Measurements from ENCODE around the gene SASH1.

The SASH1 gene

DNA sequence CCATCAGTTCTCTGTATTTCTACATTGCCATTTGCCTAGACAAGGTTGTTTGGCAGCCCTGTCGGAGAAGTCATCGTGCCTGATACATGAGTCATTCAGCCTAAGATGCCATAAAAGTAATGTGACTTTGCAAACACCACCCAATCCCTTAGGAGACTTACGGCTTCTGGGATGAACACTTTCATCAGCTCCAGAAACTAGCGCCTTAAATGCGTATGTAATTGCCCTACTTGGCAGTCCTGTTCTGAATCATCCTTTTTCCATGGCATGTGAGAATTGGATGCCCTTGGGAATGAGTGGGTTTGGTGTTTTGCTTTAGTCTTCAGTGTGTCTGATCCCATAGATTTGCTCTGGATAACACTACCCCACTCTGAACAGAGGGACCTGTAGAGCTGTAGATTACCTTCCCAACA is 158.5 kb downstream of the SASH1 start:
- Histone ChIP-seq H3K27me3 (ENCODE audit: insufficient read depth, low read length) (no peaks in the 10 kb centered on the region), H3K4me3 (ENCODE audit: low read length) (no peak overlapping the region), H3K4me1 (ENCODE audit: insufficient read depth, low read length) (no peaks in the 10 kb centered on the region), H3K9ac (ENCODE audit: low read depth, low read length) (no peak overlapping the region), H3K27ac (ENCODE audit: low read depth, low read length) (no peak overlapping the region), H3K36me3 (ENCODE audit: insufficient read depth, low read length) (no peaks in the 10 kb centered on the region), H3K9me3 (ENCODE audit: insufficient read depth, low read depth, low read length) (no peaks in the 10 kb centered on the region)
- 94% methylated on average over 5 of the region's 5 CpGs for WGBS

DNA sequence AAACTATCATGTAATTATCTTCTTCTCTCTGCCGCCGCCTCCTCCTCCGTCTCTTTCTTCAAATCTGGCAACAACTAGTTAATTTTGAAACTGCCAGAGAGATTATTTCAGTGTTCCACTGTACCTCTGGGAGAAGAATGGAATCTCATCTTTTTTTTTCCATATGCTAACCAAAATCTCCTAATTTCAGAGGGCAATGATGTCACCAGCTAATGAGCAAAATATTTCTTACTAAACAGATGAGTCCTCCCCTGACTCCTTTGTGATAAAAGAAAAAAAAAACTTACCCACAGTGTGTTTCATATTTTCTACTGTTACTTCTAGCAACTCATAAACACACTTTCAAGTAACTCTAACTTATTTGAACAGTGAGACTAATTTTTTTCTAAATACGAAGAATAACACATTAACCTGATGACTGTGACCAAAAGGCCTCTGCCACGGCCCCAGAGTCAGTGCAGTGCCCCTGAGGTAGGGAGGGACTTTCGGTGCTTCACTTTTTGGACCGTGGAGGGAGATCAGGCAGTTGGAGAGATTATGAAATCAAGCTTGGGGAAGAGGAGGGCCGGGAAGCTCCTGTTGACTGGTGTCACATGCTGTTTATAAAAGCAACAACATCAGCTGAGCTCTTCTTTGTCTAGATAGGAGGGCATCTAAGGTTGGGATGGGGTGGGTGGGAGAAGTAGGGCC is 159.6 kb downstream of the SASH1 start:
- H3K4me1 ChIP-seq (ENCODE audit: insufficient read depth, low read length), result no peaks in the 10 kb centered on the region
- H3K27me3 ChIP-seq (ENCODE audit: insufficient read depth, low read length), result no peaks in the 10 kb centered on the region
- H3K4me3 ChIP-seq (ENCODE audit: low read length), result no peak overlapping the region
- no peaks in the 10 kb centered on the region for H3K36me3 ChIP-seq (ENCODE audit: insufficient read depth, low read length)
- H3K27ac ChIP-seq (ENCODE audit: low read depth, low read length), result no peak overlapping the region
- WGBS, result 93% methylated on average over 8 of the region's 8 CpGs
- H3K9ac ChIP-seq (ENCODE audit: low read depth, low read length), result no peak overlapping the region
- H3K9me3 ChIP-seq (ENCODE audit: insufficient read depth, low read depth, low read length), result no peaks in the 10 kb centered on the region

DNA sequence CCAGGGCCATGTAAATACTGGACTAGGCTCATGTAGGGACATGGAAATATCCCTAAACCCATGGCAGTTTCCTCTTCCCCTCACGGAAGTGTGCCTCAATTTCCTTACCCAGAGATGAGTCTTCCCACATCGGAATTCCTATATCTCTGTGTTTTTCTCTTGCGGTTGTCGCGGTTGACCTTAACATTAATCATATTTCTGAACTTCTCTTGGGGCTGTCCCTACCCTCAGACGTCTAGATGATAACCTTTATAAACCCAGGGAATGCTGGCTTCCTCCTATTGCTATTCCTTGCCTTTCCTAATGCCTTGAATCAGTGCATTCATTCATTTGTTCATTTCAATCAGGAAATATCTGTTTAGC is 160.1 kb downstream of the SASH1 start:
- H3K36me3 ChIP-seq (ENCODE audit: insufficient read depth, low read length), result no peaks in the 10 kb centered on the region
- H3K27me3 ChIP-seq (ENCODE audit: insufficient read depth, low read length), result no peaks in the 10 kb centered on the region
- H3K27ac ChIP-seq (ENCODE audit: low read depth, low read length), result no peak overlapping the region
- H3K9ac ChIP-seq (ENCODE audit: low read depth, low read length), result no peak overlapping the region
- H3K4me3 ChIP-seq (ENCODE audit: low read length), result no peak overlapping the region
- WGBS, result 84% methylated on average over 6 of the region's 6 CpGs
- H3K4me1 ChIP-seq (ENCODE audit: insufficient read depth, low read length), result peaks cover 3% of the 10 kb centered on the region
- H3K9me3 ChIP-seq (ENCODE audit: insufficient read depth, low read depth, low read length), result no peaks in the 10 kb centered on the region

DNA sequence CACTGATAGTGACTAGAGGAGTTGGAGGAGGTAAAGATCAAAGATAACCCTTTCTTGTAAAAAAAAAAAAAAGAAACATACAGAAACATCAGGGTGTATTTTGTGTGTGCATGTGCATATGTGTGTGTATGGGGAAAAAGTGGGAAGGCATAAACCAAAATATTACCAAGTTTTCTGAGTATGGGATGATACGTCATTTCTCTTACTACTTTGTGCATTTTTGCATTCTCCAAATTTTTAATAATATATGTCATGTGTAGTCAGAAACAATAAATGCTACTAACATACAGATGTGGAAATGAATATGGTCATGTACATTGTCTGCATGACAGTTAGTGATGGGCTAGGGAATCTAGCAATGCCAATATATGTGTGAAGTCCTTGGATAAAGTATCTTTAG is 161.1 kb downstream of the SASH1 start:
- Histone ChIP-seq H3K9me3 (ENCODE audit: insufficient read depth, low read depth, low read length) (no peaks in the 10 kb centered on the region), H3K4me1 (ENCODE audit: insufficient read depth, low read length) (peaks cover 12% of the 10 kb centered on the region), H3K9ac (ENCODE audit: low read depth, low read length) (no peak overlapping the region), H3K4me3 (ENCODE audit: low read length) (no peak overlapping the region), H3K27me3 (ENCODE audit: insufficient read depth, low read length) (no peaks in the 10 kb centered on the region), H3K36me3 (ENCODE audit: insufficient read depth, low read length) (no peaks in the 10 kb centered on the region), H3K27ac (ENCODE audit: low read depth, low read length) (no peak overlapping the region)
- no CpG with 5 or more reads among the region's 1 CpG for WGBS

DNA sequence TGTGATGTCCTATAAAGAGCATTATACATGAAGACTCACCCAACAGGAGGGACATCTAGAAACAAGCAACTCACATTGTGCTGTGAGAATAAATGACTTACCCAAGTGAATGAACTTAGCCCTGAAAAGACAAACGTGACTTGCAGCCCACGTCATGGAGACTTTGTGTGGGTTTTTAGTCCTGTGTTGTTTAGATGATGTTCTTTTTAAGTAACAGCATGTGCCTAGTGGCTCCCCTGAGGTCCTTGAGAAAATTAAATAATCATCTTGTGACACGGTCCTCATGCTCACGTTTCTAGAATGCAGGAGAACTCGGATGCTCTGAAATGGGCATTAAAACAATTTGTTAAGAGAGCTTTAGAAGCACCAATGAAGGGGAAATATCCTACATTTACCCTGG is 165.1 kb downstream of the SASH1 start:
- H3K9me3 ChIP-seq (ENCODE audit: insufficient read depth, low read depth, low read length), result no peaks in the 10 kb centered on the region
- H3K27me3 ChIP-seq (ENCODE audit: insufficient read depth, low read length), result no peaks in the 10 kb centered on the region
- H3K36me3 ChIP-seq (ENCODE audit: insufficient read depth, low read length), result no peaks in the 10 kb centered on the region
- peaks cover 27% of the 10 kb centered on the region for H3K4me1 ChIP-seq (ENCODE audit: insufficient read depth, low read length)
- no peak overlapping the region for H3K4me3 ChIP-seq (ENCODE audit: low read length)
- 86% methylated on average over 5 of the region's 5 CpGs for WGBS
- H3K9ac ChIP-seq (ENCODE audit: low read depth, low read length), result no peak overlapping the region
- H3K27ac ChIP-seq (ENCODE audit: low read depth, low read length), result peak overlapping the region; percentile 12

DNA sequence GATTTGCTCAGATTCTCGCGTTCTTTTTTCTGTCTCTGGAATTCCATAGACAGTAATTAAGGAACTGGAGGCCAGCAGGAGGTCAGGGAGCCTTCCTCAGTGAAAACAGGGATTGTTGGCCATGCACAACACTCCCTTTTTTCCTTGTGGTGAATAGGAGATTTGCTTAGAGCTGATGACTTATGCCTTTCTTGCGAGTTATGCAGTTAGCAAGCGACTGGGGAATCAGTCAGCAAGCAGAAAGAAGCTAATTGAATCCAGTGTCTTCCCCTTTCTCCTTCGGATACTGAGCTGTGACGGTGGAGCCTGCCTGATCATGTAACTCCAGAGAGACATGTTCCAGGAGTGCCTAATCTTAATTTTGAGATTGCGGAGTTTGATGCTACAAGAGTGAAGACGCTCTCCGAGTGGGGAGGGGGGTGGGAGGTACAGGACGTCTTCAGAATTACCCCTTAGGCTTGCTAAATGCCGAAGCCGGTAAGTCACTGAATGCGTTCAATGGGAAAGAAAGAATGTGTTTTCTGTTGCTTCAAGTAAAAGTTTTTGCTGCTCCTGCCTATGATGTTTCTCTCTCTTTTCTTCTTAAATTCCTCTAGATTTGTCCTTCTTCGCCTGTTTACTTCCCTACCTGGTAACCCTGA is 165.9 kb downstream of the SASH1 start:
- H3K4me3 ChIP-seq (ENCODE audit: low read length), result peak overlapping the region; percentile 45
- H3K36me3 ChIP-seq (ENCODE audit: insufficient read depth, low read length), result no peaks in the 10 kb centered on the region
- no peaks in the 10 kb centered on the region for H3K27me3 ChIP-seq (ENCODE audit: insufficient read depth, low read length)
- 37% methylated on average over 14 of the region's 14 CpGs for WGBS
- H3K4me1 ChIP-seq (ENCODE audit: insufficient read depth, low read length), result peaks cover 31% of the 10 kb centered on the region
- peak overlapping the region; percentile 12 for H3K27ac ChIP-seq (ENCODE audit: low read depth, low read length)
- no peaks in the 10 kb centered on the region for H3K9me3 ChIP-seq (ENCODE audit: insufficient read depth, low read depth, low read length)
- peak overlapping the region; percentile 62; the same call in 1 of the 2 replicates for H3K9ac ChIP-seq (ENCODE audit: low read depth, low read length)

DNA sequence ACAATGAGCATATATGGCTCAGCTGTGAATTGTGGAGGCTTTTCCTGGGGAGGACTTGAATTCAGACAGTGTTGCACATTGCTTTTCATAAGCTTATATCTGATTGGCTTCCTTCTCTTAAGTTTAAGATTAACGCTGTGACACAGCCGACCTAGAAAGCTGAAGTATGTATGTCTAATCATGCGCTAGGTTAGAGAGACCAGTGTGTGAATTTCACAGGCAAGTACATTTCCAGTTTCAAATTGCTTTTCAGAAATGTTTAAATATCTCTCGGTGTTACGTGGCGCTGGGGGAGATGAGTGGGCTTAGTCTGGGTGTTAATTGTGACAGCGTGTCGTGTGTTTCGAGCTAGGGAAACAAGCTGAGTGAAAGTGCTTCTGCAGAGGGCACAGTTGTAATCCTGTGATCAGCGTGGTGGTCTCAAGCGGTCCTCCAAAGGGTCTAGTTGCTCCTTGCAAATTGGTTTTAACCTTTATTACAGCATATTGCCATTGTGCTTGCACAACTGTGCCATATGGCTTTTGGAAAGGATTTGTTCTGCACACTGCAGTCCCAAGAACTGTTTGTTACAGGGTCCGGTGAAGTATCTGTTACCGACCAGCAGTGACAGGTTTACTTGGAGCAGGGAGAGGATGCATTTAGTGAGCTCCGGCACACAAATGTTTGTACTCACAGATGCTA is 166.6 kb downstream of the SASH1 start:
- Histone ChIP-seq H3K4me3 (ENCODE audit: low read length) (peak overlapping the region; percentile 45; the same call in 1 of the 2 replicates), H3K36me3 (ENCODE audit: insufficient read depth, low read length) (no peaks in the 10 kb centered on the region), H3K27me3 (ENCODE audit: insufficient read depth, low read length) (no peaks in the 10 kb centered on the region), H3K4me1 (ENCODE audit: insufficient read depth, low read length) (peaks cover 38% of the 10 kb centered on the region), H3K27ac (ENCODE audit: low read depth, low read length) (no peak overlapping the region; the same call in 1 of the 2 replicates), H3K9me3 (ENCODE audit: insufficient read depth, low read depth, low read length) (no peaks in the 10 kb centered on the region), H3K9ac (ENCODE audit: low read depth, low read length) (peak overlapping the region; percentile 62; the same call in 1 of the 2 replicates)
- WGBS, result 85% methylated on average over 14 of the region's 14 CpGs

DNA sequence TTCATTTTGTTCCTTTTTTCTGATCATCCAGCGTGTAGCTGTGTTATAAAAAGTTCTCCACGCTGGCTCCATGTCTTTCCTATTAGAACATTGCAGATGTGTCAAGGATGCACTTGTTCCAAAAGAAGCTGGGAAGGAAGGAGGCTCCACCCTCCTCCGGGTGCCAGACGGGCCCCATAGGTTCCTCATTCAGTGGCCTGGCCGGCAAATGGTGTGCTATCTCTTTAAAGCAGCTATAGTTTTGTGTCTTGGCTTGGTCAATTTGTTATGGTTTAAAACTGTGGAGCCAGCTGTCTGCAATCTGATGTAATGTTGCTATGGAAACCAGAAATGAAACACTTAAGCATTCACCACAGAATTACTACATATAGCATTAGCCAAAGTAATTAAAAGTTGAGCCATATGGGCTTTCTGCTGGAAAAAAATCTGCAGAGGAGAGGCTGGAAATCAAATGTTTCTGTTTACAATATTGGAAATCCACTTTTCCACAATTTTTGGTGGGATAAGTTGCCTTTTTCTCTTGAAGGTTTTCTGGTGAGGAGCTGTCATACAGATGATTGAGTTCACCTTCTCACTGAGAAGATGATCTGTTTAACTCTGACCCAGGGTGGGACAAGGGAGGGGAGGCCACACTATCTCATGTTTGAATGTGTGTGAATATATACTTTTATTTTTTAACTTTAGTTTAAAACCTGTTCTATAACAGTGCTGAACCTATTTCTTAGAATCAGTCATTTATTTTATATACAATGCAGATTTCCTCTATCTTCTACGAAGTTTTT is 167.4 kb downstream of the SASH1 start:
- Histone ChIP-seq H3K4me1 (ENCODE audit: insufficient read depth, low read length) (peaks cover 38% of the 10 kb centered on the region), H3K27me3 (ENCODE audit: insufficient read depth, low read length) (no peaks in the 10 kb centered on the region), H3K36me3 (ENCODE audit: insufficient read depth, low read length) (no peaks in the 10 kb centered on the region), H3K9me3 (ENCODE audit: insufficient read depth, low read depth, low read length) (no peaks in the 10 kb centered on the region), H3K9ac (ENCODE audit: low read depth, low read length) (no peak overlapping the region), H3K4me3 (ENCODE audit: low read length) (no peak overlapping the region; the same call in 1 of the 2 replicates), H3K27ac (ENCODE audit: low read depth, low read length) (no peak overlapping the region)
- WGBS, result 78% methylated on average over 5 of the region's 6 CpGs

DNA sequence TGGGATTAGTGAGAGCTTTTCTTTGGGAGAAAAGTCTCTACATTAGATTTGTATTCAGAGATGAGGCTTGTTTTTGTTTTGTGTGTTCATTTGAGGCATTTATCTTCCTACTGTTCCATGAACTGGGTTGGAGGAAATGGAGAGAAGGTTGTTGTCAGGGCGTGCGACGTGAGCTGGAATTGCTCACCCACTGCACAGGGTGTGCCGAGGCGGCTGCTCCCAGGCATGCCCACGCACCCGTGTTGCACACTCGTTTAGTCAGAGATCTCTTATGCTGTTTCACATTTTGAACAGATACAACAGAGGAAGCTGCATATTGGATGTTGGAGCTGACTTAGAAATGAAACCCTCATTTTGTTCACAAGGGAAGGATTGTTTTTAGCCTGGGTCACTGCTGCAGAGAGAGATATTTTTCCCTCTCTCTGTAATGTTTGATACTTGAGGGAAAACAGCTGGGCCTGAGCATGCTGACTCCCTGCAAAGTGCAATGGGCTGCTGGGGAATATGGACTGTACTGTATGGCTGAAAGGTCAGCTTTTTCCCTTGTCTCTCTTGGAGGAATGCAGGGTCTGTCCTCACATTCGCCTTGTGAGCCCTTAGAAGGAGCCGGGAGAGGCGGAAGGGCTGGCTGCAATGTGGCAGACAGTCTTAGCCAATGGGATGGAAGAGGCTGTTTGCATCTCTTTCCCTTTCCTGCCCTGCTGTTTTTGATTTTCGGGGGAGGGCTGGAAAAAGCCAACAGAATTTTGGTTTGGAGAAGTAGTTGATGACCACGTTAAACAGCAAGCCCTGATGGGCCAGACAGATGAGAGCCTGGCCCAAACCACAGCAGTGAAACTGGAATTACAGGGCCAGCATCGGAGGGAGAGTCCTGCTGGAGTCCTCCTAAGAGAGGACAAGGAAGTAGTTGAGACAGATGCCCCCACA is 170.8 kb downstream of the SASH1 start:
- no peak overlapping the region for H3K27ac ChIP-seq (ENCODE audit: low read depth, low read length)
- no peaks in the 10 kb centered on the region for H3K9me3 ChIP-seq (ENCODE audit: insufficient read depth, low read depth, low read length)
- no peaks in the 10 kb centered on the region for H3K36me3 ChIP-seq (ENCODE audit: insufficient read depth, low read length)
- H3K4me3 ChIP-seq (ENCODE audit: low read length), result no peak overlapping the region
- H3K4me1 ChIP-seq (ENCODE audit: insufficient read depth, low read length), result peaks cover 44% of the 10 kb centered on the region
- no peaks in the 10 kb centered on the region for H3K27me3 ChIP-seq (ENCODE audit: insufficient read depth, low read length)
- no peak overlapping the region for H3K9ac ChIP-seq (ENCODE audit: low read depth, low read length)
- 86% methylated on average over 14 of the region's 14 CpGs for WGBS

DNA sequence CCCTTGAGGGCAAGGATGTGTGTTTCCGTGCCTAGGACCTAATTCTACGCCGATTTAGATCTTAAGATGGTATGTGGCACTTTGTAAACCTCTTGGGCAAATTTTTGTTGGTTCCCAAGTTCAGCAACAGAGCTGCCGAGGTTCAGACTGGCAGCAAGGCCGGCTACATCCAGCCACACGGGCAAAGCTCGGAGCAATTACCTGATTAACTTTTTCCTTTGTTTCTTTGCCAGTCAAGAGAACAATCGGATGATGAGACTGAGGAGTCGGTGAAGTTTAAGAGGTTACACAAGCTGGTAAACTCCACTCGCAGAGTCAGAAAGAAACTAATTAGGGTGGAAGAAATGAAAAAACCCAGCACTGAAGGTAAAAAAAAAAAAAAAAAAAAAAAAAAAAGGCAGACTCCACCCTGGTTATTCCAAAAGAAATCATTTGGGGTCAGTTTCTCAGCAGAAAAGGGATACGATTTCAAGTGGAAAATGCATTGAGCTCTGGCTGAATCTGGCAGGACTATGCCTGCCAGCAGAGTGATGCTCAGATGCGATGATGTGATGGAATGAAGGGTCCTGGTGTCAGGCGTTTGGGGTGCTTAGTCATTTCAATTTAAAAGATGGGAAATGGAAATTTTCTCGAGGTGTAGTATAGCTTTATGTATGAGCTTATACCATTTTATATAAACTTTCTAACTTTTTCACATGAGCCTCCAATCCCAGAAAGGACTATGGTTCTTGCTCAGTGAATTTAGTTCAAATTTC is 171.6 kb downstream of the SASH1 start:
- Histone ChIP-seq H3K9me3 (ENCODE audit: insufficient read depth, low read depth, low read length) (no peaks in the 10 kb centered on the region), H3K4me3 (ENCODE audit: low read length) (no peak overlapping the region), H3K9ac (ENCODE audit: low read depth, low read length) (no peak overlapping the region), H3K36me3 (ENCODE audit: insufficient read depth, low read length) (peaks cover under 1% of the 10 kb centered on the region), H3K27ac (ENCODE audit: low read depth, low read length) (no peak overlapping the region), H3K4me1 (ENCODE audit: insufficient read depth, low read length) (peaks cover 36% of the 10 kb centered on the region), H3K27me3 (ENCODE audit: insufficient read depth, low read length) (no peaks in the 10 kb centered on the region)
- WGBS, result 90% methylated on average over 13 of the region's 14 CpGs
